Thoracic aorta endothelial cell (primary cell): ENCODE results near the gene SDC1. TPM values are rescaled to one million over a fixed set of nuclear protein-coding genes. Genes with fewer than 3 reads are reported as not detected.

Source experiments
- small RNA-seq: library from RNA; depleted of rRNA; stranded (forward); fragments of <200 nt; gene quantifications from one replicate; pipeline ENCODE3, GENCODE V24; 2012
- total RNA-seq: library from RNA; depleted of rRNA; stranded (reverse); fragments of >200 nt; gene quantifications from 2 replicates; pipeline ENCODE4 v1.2.3, GENCODE V29; 2012

SDC1 gene
- 1.6 and 2.4 TPM in 2 replicates for total RNA-seq

GRCh38 chr2:20224716-20225293 is at the start of gene SDC1:
SDC1 (minus strand) TSS chr2:20225130; CDS start chr2:20224867, 263 bp downstream.

Small RNAs within 50 kb of the gene (small RNA-seq; reads per million reads assigned to genes)
- gene RN7SL140P (not detected), gene RNU6-961P (not detected), gene RNU7-113P (not detected)

Other genes with a start within 250 kb of the SDC1 start
- 21.6 and 25.1 TPM in 2 replicates for gene WDR35, start 235.0 kb downstream of the SDC1 start, total RNA-seq
- gene MATN3, start 212.5 kb downstream of the SDC1 start, total RNA-seq: 2.3 and 3.5 TPM in 2 replicates
- 96.1 and 111 TPM in 2 replicates for gene LAPTM4A, start 173.5 kb downstream of the SDC1 start, total RNA-seq
- gene PUM2, start 125.7 kb upstream of the SDC1 start, total RNA-seq: 71.4 and 85.6 TPM in 2 replicates
- 522 and 664 TPM in 2 replicates for gene RHOB, start 221.9 kb upstream of the SDC1 start, total RNA-seq